HCT116 (cell line): ENCODE data around the gene RBM33.
"Not testable (repeated sequence)": the region's sequence is repeated elsewhere in the genome, so short reads cannot be mapped to it uniquely, and the experiment has no call there.

Experiments
- CTCF ChIP-seq, 3 experiments: fragments of 200-600 bp in 1 of 3; sonication (generic) in 1 of 3; IDR thresholded peaks in 2 of 3; conservative IDR thresholded peaks in 1 of 3; 2 replicates each; pipeline ENCODE4 v1.5.1; 2012 to 2017; ENCODE audit warnings: low read depth in 2 of 3, low read length in 2 of 3, antibody characterized with exemption in 1 of 3, borderline replicate concordance in 1 of 3, control low read depth in 1 of 3, mild to moderate bottlenecking in 1 of 3, mixed read lengths in 1 of 3, mixed run types in 1 of 3, moderate library complexity in 1 of 3; ENCODE audit not compliant: insufficient read depth in 1 of 3
- POLR2A ChIP-seq: IDR thresholded peaks from 2 replicates; pipeline ENCODE4 v1.7.0; 2011; ENCODE audit warnings: borderline replicate concordance; ENCODE audit not compliant: insufficient read depth, insufficient read length; ENCODE audit errors: extremely low read depth
- POLR2AphosphoS5 ChIP-seq: IDR thresholded peaks from 2 replicates; pipeline ENCODE4 v1.6.1; 2011; ENCODE audit warnings: mild to moderate bottlenecking, low read depth, low read length, moderate library complexity
- YY1 ChIP-seq: IDR thresholded peaks from 2 replicates; pipeline ENCODE4 v1.6.1; 2011; ENCODE audit warnings: low read length, low read depth, moderate library complexity, mild to moderate bottlenecking; ENCODE audit not compliant: insufficient replicate concordance; ENCODE audit errors: extremely low read depth

- not testable (repeated sequence) for TF ChIP-seq CTCF (IDR thresholded peaks at IDR 0.05 in 2 of 3, conservative IDR thresholded peaks at IDR 0.05 in 1 of 3; ENCODE audit: borderline replicate concordance in 1 of 3, insufficient read depth in 1 of 3, low read depth in 2 of 3, low read length in 2 of 3); YY1; POLR2A; POLR2AphosphoS5
These were observed 42.3 kb downstream of the RBM33 start for GRCh38 chr7:155686620-155687324.
